NCI-H345 (cell line): ENCODE measurements around the gene CTNNA2.

Experiments
- DNase-seq: peaks from one replicate; lab custom pipeline; 2025; lab: John Stamatoyannopoulos, UW

CTNNA2 gene

DNA sequence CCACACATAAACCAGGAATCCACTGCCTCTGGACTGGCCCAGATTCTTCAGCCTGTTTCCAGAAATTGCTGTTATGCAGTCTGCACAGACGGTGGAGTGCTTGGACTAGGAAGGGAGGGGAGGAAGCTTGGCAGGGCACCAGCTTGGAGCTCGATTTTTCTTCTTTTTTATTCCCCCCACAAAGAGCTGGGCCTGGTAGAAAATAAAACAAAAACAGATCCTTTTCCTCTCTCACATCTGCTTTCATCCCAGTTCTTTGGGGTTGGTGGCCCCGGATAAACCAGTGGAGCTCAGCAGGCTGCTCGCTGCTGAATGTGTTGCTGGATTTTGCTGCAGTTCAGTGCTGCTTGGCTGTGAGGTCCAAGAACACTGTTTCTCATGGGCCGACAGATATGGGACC is 775.7 kb downstream of the CTNNA2 start:
- DNase-seq: no peak

DNA sequence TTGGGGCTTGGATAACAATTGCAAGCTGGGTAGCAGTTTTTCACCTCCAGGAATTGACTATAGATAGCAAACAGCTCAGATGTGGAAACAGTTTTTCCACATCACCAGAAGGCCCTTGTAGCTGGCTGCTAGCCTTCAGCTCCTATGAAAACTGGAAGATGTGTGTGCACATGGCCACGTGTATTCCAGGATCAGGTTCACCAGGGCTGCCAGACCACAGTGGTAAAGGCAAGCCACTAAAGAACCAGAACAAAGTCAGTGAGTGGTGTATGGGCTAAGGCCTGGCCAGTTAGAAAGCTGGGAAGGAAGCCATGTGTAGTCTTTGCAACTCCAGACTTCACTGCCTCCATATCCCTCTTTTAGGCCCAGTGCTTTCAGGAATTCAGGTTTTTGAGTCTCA is 778.8 kb downstream of the CTNNA2 start:
- DNase-seq: no peak

GRCh38 chr2:80292474-80292873 is 779.6 kb downstream of the CTNNA2 start:
- DNase-seq: peak; percentile 70

DNA sequence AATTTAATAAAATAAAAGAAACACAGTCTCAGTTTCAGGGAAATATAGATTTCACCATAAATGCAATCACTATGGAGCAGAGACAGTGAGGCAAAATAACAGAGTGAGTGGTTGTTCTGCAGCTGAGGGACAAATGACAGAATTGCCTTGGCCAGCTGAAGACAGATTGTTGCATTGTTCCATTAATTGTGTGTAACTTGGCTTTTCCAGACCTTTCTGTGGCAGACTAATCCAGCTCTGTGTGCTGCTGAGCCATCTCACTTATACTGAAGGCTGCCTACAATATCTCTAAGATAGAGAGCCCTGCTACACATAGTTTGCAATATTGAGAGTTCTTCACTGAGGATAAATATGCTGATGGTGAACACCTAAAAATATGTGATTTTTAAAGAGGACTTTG is 780.2 kb downstream of the CTNNA2 start:
- no peak for DNase-seq

DNA sequence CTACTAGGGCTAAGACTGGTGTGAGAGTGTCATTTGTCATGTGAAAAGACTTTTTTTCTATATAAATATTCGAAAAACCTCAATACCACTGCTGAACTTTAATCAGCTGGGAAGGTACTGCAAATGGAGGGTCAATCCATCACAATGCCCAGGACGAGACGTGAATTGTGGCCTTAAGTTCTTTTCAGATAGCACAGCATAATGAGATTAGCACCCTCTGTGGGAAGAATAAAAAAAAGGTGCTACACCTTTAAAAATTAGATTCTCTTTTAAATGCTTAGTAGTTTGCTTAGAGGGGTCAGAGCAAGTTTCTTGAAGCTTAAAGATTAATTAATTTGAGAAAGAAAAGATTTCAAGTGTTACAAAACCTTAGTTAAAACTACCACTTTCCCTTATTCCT is 786.1 kb downstream of the CTNNA2 start:
- no peak for DNase-seq

GRCh38 chr2:80299661-80300060 is 786.8 kb downstream of the CTNNA2 start:
- DNase-seq: no peak

- no peak for DNase-seq
Observed at GRCh38 chr2:80300346-80300745, 787.5 kb downstream of the CTNNA2 start.

- DNase-seq: no peak
Observed at GRCh38 chr2:80300954-80301353, 788.1 kb downstream of the CTNNA2 start.

DNA sequence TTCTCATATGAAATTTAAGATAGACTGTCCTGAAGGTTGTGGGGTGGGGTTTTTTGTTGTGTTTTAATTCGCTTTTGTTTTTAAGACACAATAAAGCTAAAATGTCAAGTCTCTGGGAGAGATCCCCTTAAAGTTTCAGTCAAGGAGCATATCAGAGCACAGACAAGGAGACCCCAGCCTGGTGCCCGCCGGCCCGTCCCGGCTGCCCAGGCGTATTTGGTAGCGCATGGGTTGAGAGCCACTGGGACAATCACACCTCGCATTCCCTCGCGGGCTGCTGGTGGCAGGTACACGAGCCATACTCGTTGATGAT is 789.1 kb downstream of the CTNNA2 start:
- no peak for DNase-seq

DNA sequence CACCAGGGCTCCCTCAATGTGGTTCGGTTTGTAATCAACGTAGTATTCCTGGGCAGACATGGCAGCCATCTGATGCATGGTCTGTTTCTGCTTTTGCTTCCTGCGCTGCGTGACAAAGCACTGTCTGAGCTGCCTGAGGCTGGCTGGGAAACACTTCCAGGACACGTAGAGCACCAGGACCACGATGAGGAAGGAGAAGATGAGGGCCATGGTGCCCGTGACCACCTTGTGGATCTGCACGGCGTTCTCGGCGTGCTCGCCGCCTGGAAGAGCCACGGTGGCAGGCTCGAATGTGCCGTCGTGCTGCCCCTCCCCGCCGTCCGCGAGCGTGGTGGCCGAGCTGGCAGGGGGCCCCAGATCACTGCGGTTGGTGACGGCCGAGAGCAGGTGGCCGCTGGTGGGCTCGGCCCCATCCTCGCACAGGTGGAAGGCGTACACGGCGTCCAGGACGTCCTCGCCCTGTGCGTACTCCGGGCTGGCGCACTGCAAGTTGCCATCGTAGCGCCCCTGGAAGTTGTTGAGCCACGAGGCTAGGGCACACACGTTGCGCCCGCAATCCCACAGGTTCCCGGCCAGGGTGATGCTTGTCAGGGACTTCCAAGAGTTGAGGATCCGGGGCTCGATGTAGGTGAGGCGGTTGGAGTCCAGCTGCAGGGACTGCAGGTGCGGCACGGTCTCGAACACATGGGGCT is 789.6 kb downstream of the CTNNA2 start:
- DNase-seq: no peak

GRCh38 chr2:80303006-80303908 is 790.4 kb downstream of the CTNNA2 start:
- DNase-seq: no peak

- peak; percentile 68 for DNase-seq
Observed at GRCh38 chr2:80303909-80304837, 791.3 kb downstream of the CTNNA2 start, which contains the start of gene LRRTM1. LRRTM1 (minus strand) TSS chr2:80304752; CDS start chr2:80303819, 933 bp downstream.

GRCh38 chr2:80311304-80311703 is 798.5 kb downstream of the CTNNA2 start:
- no peak for DNase-seq

- no peak for DNase-seq
Observed at GRCh38 chr2:80312282-80312839, 799.5 kb downstream of the CTNNA2 start.

- DNase-seq: no peak
Observed at GRCh38 chr2:80322311-80322920, 809.6 kb downstream of the CTNNA2 start.

GRCh38 chr2:80322958-80323357 is 810.1 kb downstream of the CTNNA2 start:
- DNase-seq: no peak

DNA sequence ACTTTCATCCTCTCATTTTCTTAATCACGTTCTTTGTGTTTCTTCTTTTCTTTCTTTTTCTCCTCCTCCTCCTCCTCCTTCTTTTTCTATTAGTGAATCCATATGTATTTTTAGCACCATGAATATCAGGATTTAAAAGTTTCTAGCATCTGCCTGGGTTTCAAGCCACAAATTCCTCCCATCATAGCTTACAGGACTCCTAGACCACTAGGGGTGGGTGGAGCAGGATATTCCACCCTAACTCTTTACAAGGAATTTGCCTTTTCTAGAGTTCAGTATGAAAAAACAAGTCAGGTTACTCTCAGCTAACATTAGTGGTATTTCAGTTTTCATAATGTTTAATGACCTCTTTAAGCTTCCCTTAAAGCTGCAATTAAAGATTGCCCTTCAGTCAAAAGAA is 810.8 kb downstream of the CTNNA2 start:
- DNase-seq: no peak

DNA sequence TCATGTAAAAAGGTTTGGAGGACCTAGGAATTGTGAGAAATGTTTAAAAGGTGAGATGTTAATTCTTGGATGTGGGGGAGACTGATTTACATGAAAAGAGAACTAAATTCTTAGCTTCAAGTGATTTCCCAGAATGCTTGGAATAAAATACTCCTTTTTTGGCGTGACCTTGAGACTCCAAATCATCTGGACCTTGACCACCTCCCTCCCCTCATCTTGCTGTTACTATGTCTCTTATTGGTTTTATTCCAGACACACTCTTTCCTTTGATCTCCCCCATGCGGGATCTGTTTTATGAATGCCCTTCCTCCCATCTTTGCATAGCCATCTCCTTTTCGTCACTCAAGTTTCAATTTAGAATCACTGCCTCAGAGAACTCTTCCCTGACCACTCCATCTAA is 811.7 kb downstream of the CTNNA2 start:
- no peak for DNase-seq

GRCh38 chr2:80326214-80326613 is 813.4 kb downstream of the CTNNA2 start:
- peak; percentile 34 for DNase-seq

DNA sequence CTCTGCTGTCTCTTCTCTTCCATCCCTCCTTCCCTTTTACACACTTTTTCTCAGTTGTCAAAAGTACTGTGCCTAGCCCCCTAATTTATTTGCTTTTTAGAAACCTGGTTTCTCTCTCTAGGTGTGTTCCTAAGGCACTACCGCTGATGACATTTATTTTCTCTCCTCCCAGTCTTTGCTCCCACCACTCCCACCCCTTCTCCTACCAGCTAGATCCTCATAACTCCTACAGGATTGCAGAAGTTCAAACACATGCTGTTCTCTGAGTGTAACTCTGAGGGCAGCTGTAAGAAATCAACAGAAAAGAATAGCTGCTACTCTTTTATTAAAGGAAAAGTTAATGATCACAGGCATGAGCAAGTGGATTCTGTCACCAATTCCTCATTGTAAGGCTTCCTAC is 814.0 kb downstream of the CTNNA2 start:
- no peak for DNase-seq

DNA sequence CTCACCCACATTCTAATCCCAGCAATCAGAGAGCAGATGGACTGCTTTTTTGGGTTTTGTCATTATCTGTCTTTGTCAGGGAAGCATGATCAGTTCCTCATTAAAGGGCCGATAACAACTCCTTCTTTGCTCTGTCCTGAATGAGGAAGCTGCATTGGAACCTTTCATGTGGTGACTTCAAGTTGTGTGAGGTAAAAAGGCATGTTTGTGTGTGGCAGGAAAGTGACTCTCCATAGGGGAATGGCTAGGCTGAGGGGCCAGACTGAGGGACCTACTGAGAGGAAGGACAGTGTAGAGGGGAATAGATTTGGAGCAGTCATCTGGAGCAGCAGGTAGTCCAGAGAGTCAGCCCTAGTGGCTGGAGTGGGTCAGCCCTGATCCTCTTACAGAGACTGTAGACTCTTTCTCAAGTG is 815.3 kb downstream of the CTNNA2 start:
- DNase-seq: no peak

DNA sequence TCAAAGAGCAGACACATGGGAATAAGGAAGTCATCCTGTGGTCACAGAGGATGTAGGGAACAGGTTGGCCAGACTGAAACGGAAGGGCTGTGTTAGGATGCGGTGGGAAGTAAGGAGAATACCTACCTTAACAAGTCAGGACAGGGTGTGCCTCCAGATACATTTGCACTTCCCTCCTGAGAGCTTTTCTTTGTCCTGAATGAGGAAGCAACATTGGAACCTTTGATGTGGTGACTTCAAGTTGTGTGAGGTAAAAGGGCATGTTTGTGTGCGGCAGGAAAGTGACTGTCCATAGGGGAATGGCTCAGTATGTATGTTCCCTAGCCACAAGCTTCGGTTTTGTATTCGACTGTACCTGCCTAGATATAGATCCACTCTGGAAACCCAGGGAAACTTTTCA is 816.6 kb downstream of the CTNNA2 start:
- DNase-seq: no peak
